Astrocyte of the cerebellum (primary cell): ENCODE measurements around the gene ITLN2.
"Not testable (repeated sequence)": the region's sequence is repeated elsewhere in the genome, so short reads cannot be mapped to it uniquely, and the experiment has no call there.

ENCODE experiments used
- DNase-seq: peaks from one replicate; pipeline ENCODE4 v3.0.0-alpha.2; 2011; ENCODE audit warnings: low read depth
- H3K4me3 ChIP-seq: 2 replicates; pipeline ENCODE4 v1.5.1; 2011; ENCODE audit warnings: mild to moderate bottlenecking, low read depth, low read length, moderate library complexity
- CTCF ChIP-seq: IDR thresholded peaks from 2 replicates; pipeline ENCODE4 v1.5.1; 2012; ENCODE audit warnings: low read length, low read depth, moderate library complexity, mild to moderate bottlenecking; ENCODE audit errors: missing control alignments
- in situ Hi-C: cut with HindIII; loops from 2 replicates; pipeline ENCODE4 v1.10.0; 2017; ENCODE audit warnings: low sequenced_read_pairs

ITLN2 gene

GRCh38 chr1:160905617-160905989, 49.0 kb downstream of the ITLN2 start:
- in situ Hi-C loops: no loop called here
- no peak for DNase-seq
- H3K4me3 ChIP-seq: no peak overlapping the region
- no peak for TF ChIP-seq CTCF

- in situ Hi-C loops: no loop called here
Observed at GRCh38 chr1:160904783-160905616, 49.6 kb downstream of the ITLN2 start.

GRCh38 chr1:160902251-160902650, 52.4 kb downstream of the ITLN2 start:
- in situ Hi-C loops, DNase-seq, H3K4me3 ChIP-seq: not testable (repeated sequence)

More at GRCh38 chr1:160904783-160905616, 49.6 kb downstream of the ITLN2 start:
- DNase-seq: no peak
- no peak overlapping the region for H3K4me3 ChIP-seq
- no peak for TF ChIP-seq CTCF

GRCh38 chr1:160901768-160902167, 52.8 kb downstream of the ITLN2 start:
- in situ Hi-C loops: no loop called here
- DNase-seq: no peak
- TF ChIP-seq CTCF: no peak
- H3K4me3 ChIP-seq: no peak overlapping the region

- in situ Hi-C loops, DNase-seq, H3K4me3 ChIP-seq: not testable (repeated sequence)
Observed at GRCh38 chr1:160900683-160901082, 53.9 kb downstream of the ITLN2 start.
